ENCODE results near the gene PARVA. TPM values are rescaled to one million over a fixed set of nuclear protein-coding genes. Genes with fewer than 3 reads are reported as not detected.
"Not testable (repeated sequence)": the region's sequence is repeated elsewhere in the genome, so short reads cannot be mapped to it uniquely, and the experiment has no call there.

PARVA gene
- 23.5 and 31.8 TPM in 2 replicates for total RNA-seq

- peak; percentile 37 for DNase-seq (ENCODE audit: low read depth, low spot score)
Measured at GRCh38 chr11:12377106-12377823, at the start of gene PARVA. Gene PARVA (plus strand): TSS chr11:12377571. CDS start chr11:12377648, 77 bp downstream.

- no peak for DNase-seq (ENCODE audit: low read depth, low spot score)
Measured at GRCh38 chr11:12329169-12329568, 48.2 kb upstream of the PARVA start.

GRCh38 chr11:12329797-12330196, 47.6 kb upstream of the PARVA start:
- no peak for DNase-seq (ENCODE audit: low read depth, low spot score)

- DNase-seq (ENCODE audit: low read depth, low spot score), result no peak
Measured at GRCh38 chr11:12330485-12331231, 46.7 kb upstream of the PARVA start.

- DNase-seq (ENCODE audit: low read depth, low spot score), result peak; percentile 27
Measured at GRCh38 chr11:12331239-12331874, 46.0 kb upstream of the PARVA start.

GRCh38 chr11:12343526-12343925, 33.8 kb upstream of the PARVA start:
- DNase-seq (ENCODE audit: low read depth, low spot score), result no peak

GRCh38 chr11:12353534-12353933, 23.8 kb upstream of the PARVA start:
- no peak for DNase-seq (ENCODE audit: low read depth, low spot score)

- no peak for DNase-seq (ENCODE audit: low read depth, low spot score)
Measured at GRCh38 chr11:12354750-12355545, 22.4 kb upstream of the PARVA start.

- DNase-seq (ENCODE audit: low read depth, low spot score), result no peak
Measured at GRCh38 chr11:12356944-12357655, 20.3 kb upstream of the PARVA start.

- DNase-seq (ENCODE audit: low read depth, low spot score), result not testable (repeated sequence)
Measured at GRCh38 chr11:12357697-12358096, 19.7 kb upstream of the PARVA start.

- DNase-seq (ENCODE audit: low read depth, low spot score), result no peak
Measured at GRCh38 chr11:12358302-12359188, 18.8 kb upstream of the PARVA start.

- DNase-seq (ENCODE audit: low read depth, low spot score), result no peak
Measured at GRCh38 chr11:12359761-12360160, 17.6 kb upstream of the PARVA start.

- no peak for DNase-seq (ENCODE audit: low read depth, low spot score)
Measured at GRCh38 chr11:12361682-12362081, 15.7 kb upstream of the PARVA start.

- no peak for DNase-seq (ENCODE audit: low read depth, low spot score)
Measured at GRCh38 chr11:12362857-12363256, 14.5 kb upstream of the PARVA start.

GRCh38 chr11:12363373-12363772, 14.0 kb upstream of the PARVA start:
- no peak for DNase-seq (ENCODE audit: low read depth, low spot score)

GRCh38 chr11:12365965-12366575, 11.3 kb upstream of the PARVA start:
- DNase-seq (ENCODE audit: low read depth, low spot score), result not testable (repeated sequence)

GRCh38 chr11:12367057-12367456, 10.3 kb upstream of the PARVA start:
- DNase-seq (ENCODE audit: low read depth, low spot score), result not testable (repeated sequence)

GRCh38 chr11:12372111-12372510, 5.3 kb upstream of the PARVA start:
- DNase-seq (ENCODE audit: low read depth, low spot score), result no peak

- DNase-seq (ENCODE audit: low read depth, low spot score), result no peak
Measured at GRCh38 chr11:12375720-12376119, 1.7 kb upstream of the PARVA start.

Data from pulmonary artery endothelial cell (primary cell).